Measurements from ENCODE around the gene SUCO.

DNA sequence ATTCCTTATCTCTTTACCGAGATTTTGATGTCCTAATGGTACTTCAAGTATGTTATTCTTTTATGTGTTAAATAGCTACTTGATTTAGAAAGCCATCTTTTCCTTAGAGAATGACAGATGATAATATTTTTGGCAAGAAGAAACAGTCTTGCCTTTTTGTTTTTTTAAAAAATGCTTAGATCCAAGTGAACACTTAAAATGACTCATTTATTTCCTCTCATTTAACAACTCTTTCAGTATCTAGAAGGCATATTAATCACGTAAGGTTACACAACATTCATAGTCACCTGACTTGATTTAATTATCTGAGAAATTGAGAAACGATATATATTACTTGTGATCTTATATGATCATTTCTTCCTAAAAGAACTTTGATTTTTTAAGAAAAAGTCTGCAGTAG lies 52.4 kb downstream of the SUCO start:
- TF ChIP-seq, protein P1, sequence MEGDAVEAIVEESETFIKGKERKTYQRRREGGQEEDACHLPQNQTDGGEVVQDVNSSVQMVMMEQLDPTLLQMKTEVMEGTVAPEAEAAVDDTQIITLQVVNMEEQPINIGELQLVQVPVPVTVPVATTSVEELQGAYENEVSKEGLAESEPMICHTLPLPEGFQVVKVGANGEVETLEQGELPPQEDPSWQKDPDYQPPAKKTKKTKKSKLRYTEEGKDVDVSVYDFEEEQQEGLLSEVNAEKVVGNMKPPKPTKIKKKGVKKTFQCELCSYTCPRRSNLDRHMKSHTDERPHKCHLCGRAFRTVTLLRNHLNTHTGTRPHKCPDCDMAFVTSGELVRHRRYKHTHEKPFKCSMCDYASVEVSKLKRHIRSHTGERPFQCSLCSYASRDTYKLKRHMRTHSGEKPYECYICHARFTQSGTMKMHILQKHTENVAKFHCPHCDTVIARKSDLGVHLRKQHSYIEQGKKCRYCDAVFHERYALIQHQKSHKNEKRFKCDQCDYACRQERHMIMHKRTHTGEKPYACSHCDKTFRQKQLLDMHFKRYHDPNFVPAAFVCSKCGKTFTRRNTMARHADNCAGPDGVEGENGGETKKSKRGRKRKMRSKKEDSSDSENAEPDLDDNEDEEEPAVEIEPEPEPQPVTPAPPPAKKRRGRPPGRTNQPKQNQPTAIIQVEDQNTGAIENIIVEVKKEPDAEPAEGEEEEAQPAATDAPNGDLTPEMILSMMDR (optimal IDR thresholded peaks at IDR 0.05 in 1 of 3, IDR thresholded peaks at IDR 0.05 in 1 of 3, conservative IDR thresholded peaks at IDR 0.05 in 1 of 3; ENCODE audit: extremely low read depth in 1 of 3, insufficient read depth in 2 of 3, low read length in 3 of 3), result no peak
- no peak for TF ChIP-seq EZH2 (IDR thresholded peaks at IDR 0.05; ENCODE audit: low read length)

All from keratinocyte (primary cell).